ENCODE results near the gene SLC26A11. TPM values are rescaled to one million over a fixed set of nuclear protein-coding genes. Genes with fewer than 3 reads are reported as not detected.

The SLC26A11 gene
- total RNA-seq (1 to 10 TPM; 5.3 to 7.8 (median 6.8) TPM), polyA plus RNA-seq (4.4 TPM)
- long read RNA-seq, donor 1, partial matches to known transcripts: 8 of 18 reads
- long read RNA-seq, donor 1, other reads (novel, unspliced or antisense): 4 of 18 reads
- long read RNA-seq, donor 2, transcript SLC26A11-201 (18 exons, 2,885 nt): major isoform, 5 of 8 reads
- long read RNA-seq, donor 2, partial matches to known transcripts: 1 of 8 reads
- long read RNA-seq, donor 2, other reads (novel, unspliced or antisense): 1 of 8 reads
- long read RNA-seq, donor 3, transcript SLC26A11-201 (18 exons, 2,885 nt): major isoform, 9 of 39 reads
- long read RNA-seq, donor 3, partial matches to known transcripts: 18 of 39 reads
- long read RNA-seq, donor 3, other reads (novel, unspliced or antisense): 10 of 39 reads
- long read RNA-seq, donor 4, partial matches to known transcripts: 5 of 12 reads
- long read RNA-seq, donor 4, other reads (novel, unspliced or antisense): 3 of 12 reads

DNA sequence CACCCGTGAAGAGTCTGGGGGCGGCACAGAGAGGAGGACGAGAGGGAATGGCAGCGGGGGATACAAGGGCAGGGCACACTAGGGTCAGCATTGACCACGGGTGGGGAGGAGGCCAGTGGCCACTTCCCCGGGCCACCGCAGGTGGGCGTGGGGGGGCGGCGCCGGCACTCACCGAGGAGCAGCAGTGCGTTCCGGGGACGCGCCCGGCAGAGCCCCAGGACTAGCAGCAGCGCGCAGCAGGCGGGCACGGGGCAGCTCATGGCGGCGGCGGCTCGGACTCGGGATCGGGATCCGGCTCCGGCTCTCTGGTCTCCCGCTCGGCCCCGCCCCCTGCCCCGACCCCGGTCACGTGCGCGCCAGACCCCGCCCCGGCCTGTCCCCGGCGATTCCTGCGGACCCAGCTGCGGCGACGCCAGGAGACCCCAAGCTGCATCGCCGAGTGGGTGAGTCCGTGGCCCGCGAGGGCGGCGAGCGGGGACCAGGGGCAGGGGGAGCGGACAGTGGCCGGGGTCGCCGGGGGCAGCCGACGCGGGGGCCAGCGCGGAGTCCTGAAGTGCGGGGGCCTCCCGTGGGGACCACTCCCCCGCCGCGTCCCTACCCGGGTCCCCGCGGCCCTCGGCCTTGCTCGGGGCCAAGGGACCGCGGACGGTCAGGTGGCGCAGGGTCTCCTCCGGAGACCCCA lies at the start of gene SLC26A11, which contains the start of gene SGSH:
TSS of gene SLC26A11 (plus strand) at position 374 of the 682 bp plus-strand sequence. CDS start 1,134 bp downstream, outside the sequence.
TSS of gene SGSH (minus strand) at position 280 of the 682 bp plus-strand sequence. CDS start at position 260, 20 bp downstream.
- intact Hi-C loops (cut with DNase I): no loop called here
- Histone ChIP-seq H3K27me3 (ENCODE audit: control insufficient read depth, insufficient read depth) (no peaks in the 10 kb centered on the region), H3K9me3 (ENCODE audit: control insufficient read depth, low read length) (no peaks in the 10 kb centered on the region), H3K27ac (ENCODE audit: low read length) (peak within 1 kb of the TSS; percentile 10), H3K4me3 (ENCODE audit: low read length) (peak within 1 kb of the TSS; percentile 58), H3K4me1 (ENCODE audit: control insufficient read depth, insufficient read depth, low read length) (no peaks in the 10 kb centered on the region)
- ATAC-seq: peak; percentile 91 to 92
- DNase-seq: peak; percentile 88 to 94 (median 94)
- WGBS: under 1% methylated on average over 77 of the region's 77 CpGs

GRCh38 chr17:80171681-80172080 lies 48.5 kb upstream of the SLC26A11 start:
- Histone ChIP-seq H3K4me3 (ENCODE audit: low read length) (no peak overlapping the region), H3K9me3 (ENCODE audit: control insufficient read depth, low read length) (no peaks in the 10 kb centered on the region), H3K27ac (ENCODE audit: low read length) (no peak overlapping the region), H3K27me3 (ENCODE audit: control insufficient read depth, insufficient read depth) (no peaks in the 10 kb centered on the region), H3K4me1 (ENCODE audit: control insufficient read depth, insufficient read depth, low read length) (peaks cover 4% of the 10 kb centered on the region)
- ATAC-seq (no peak), DNase-seq (no peak)
- intact Hi-C loops (cut with DNase I): no loop called here
- 89% methylated on average over 7 of the region's 7 CpGs for WGBS

- DNase-seq (no peak), ATAC-seq (no peak)
- 84% methylated on average over 12 of the region's 12 CpGs for WGBS
- intact Hi-C loops (cut with DNase I): no loop called here
- no peaks in the 10 kb centered on the region for H3K27me3 ChIP-seq (ENCODE audit: control insufficient read depth, insufficient read depth)
- no peaks in the 10 kb centered on the region for H3K9me3 ChIP-seq (ENCODE audit: control insufficient read depth, low read length)
- H3K4me1 ChIP-seq (ENCODE audit: control insufficient read depth, insufficient read depth, low read length): peaks cover 4% of the 10 kb centered on the region
- H3K27ac ChIP-seq (ENCODE audit: low read length): no peak overlapping the region
- no peak overlapping the region for H3K4me3 ChIP-seq (ENCODE audit: low read length)
These were observed 47.1 kb upstream of the SLC26A11 start for GRCh38 chr17:80173126-80173525.

DNA sequence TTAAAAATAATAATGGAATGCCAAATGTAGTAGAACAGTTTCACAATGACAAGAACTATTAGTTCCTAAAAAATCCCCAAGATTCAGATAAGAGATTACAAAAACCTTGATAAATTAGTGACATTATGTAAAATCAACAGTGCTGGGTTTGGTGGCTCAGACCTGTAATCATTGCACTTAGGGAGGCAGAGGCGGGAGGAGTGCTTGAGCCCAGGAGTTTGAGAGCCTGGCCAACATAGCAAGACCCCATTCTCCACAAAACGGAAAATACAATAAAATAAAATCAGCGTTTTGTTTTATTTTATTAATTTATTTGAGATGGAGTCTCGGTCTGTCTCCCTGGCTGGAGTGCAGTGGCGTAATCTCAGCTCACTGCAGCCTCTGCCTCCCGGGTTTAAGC lies 46.3 kb upstream of the SLC26A11 start:
- intact Hi-C loops (cut with DNase I): no loop called here
- no peak for ATAC-seq
- Histone ChIP-seq H3K27ac (ENCODE audit: low read length) (no peak overlapping the region), H3K4me3 (ENCODE audit: low read length) (no peak overlapping the region), H3K27me3 (ENCODE audit: control insufficient read depth, insufficient read depth) (no peaks in the 10 kb centered on the region), H3K9me3 (ENCODE audit: control insufficient read depth, low read length) (no peaks in the 10 kb centered on the region), H3K4me1 (ENCODE audit: control insufficient read depth, insufficient read depth, low read length) (peaks cover 4% of the 10 kb centered on the region)
- DNase-seq: no peak
- WGBS: 95% methylated on average over 6 of the region's 6 CpGs

DNA sequence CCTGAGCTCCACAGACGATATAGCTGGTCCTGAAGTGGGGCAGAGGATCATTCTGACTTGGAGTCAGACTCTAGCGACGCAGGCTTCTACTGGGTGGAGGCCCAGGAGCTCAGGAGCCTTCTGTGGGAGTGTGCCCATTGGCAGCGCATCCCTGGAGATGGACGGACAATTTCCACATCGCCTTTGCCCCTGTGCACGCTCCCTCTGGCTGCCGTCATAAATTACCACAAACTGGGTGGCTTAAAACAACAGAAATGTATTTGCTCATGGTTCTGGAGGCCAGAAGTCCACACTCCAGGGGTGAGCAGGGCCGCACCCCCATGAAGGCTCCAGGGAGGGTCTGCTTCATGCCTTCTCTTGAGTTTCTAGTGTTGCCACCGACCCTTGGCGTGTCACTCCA lies 43.5 kb upstream of the SLC26A11 start:
- intact Hi-C loops (cut with DNase I): no loop called here
- H3K4me3 ChIP-seq (ENCODE audit: low read length): no peak overlapping the region
- WGBS: 90% methylated on average over 11 of the region's 11 CpGs
- H3K27ac ChIP-seq (ENCODE audit: low read length): no peak overlapping the region
- H3K9me3 ChIP-seq (ENCODE audit: control insufficient read depth, low read length): no peaks in the 10 kb centered on the region
- H3K4me1 ChIP-seq (ENCODE audit: control insufficient read depth, insufficient read depth, low read length): peaks cover 4% of the 10 kb centered on the region
- ATAC-seq: no peak
- no peaks in the 10 kb centered on the region for H3K27me3 ChIP-seq (ENCODE audit: control insufficient read depth, insufficient read depth)
- no peak for DNase-seq

GRCh38 chr17:80177986-80178595 lies 42.1 kb upstream of the SLC26A11 start:
- 82% methylated on average over 21 of the region's 21 CpGs for WGBS
- intact Hi-C loops (cut with DNase I): no loop called here
- Histone ChIP-seq H3K9me3 (ENCODE audit: control insufficient read depth, low read length) (no peaks in the 10 kb centered on the region), H3K27ac (ENCODE audit: low read length) (no peak overlapping the region), H3K4me3 (ENCODE audit: low read length) (no peak overlapping the region), H3K4me1 (ENCODE audit: control insufficient read depth, insufficient read depth, low read length) (peaks cover 4% of the 10 kb centered on the region), H3K27me3 (ENCODE audit: control insufficient read depth, insufficient read depth) (no peaks in the 10 kb centered on the region)
- ATAC-seq (no peak), DNase-seq (no peak)

GRCh38 chr17:80180192-80180591 lies 40.0 kb upstream of the SLC26A11 start:
- Histone ChIP-seq H3K27ac (ENCODE audit: low read length) (no peak overlapping the region), H3K4me3 (ENCODE audit: low read length) (no peak overlapping the region), H3K4me1 (ENCODE audit: control insufficient read depth, insufficient read depth, low read length) (peaks cover 4% of the 10 kb centered on the region), H3K27me3 (ENCODE audit: control insufficient read depth, insufficient read depth) (no peaks in the 10 kb centered on the region), H3K9me3 (ENCODE audit: control insufficient read depth, low read length) (no peaks in the 10 kb centered on the region)
- intact Hi-C loops (cut with DNase I): no loop called here
- WGBS: 83% methylated on average over 14 of the region's 14 CpGs
- DNase-seq (no peak), ATAC-seq (no peak)

DNA sequence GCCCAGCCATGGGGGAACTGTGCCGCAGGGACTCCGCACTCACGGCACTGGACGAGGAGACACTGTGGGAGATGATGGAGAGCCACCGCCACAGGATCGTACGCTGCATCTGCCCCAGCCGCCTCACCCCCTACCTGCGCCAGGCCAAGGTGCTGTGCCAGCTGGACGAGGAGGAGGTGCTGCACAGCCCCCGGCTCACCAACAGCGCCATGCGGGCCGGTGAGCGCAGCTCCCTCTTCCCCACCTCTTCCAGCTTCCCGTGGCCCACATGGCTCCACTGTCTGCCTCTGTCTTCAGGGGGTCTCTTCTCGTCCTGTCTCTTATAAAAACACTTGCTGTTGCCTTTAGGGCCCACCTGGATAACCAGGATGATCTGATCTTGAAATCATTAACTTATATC lies 38.8 kb upstream of the SLC26A11 start:
- no peak for ATAC-seq
- Histone ChIP-seq H3K9me3 (ENCODE audit: control insufficient read depth, low read length) (no peaks in the 10 kb centered on the region), H3K27me3 (ENCODE audit: control insufficient read depth, insufficient read depth) (no peaks in the 10 kb centered on the region), H3K4me3 (ENCODE audit: low read length) (no peak overlapping the region), H3K27ac (ENCODE audit: low read length) (no peak overlapping the region), H3K4me1 (ENCODE audit: control insufficient read depth, insufficient read depth, low read length) (no peaks in the 10 kb centered on the region)
- intact Hi-C loops (cut with DNase I): no loop called here
- DNase-seq: peak in 1 of 3 donors; percentile 8
- WGBS: 89% methylated on average over 17 of the region's 17 CpGs

DNA sequence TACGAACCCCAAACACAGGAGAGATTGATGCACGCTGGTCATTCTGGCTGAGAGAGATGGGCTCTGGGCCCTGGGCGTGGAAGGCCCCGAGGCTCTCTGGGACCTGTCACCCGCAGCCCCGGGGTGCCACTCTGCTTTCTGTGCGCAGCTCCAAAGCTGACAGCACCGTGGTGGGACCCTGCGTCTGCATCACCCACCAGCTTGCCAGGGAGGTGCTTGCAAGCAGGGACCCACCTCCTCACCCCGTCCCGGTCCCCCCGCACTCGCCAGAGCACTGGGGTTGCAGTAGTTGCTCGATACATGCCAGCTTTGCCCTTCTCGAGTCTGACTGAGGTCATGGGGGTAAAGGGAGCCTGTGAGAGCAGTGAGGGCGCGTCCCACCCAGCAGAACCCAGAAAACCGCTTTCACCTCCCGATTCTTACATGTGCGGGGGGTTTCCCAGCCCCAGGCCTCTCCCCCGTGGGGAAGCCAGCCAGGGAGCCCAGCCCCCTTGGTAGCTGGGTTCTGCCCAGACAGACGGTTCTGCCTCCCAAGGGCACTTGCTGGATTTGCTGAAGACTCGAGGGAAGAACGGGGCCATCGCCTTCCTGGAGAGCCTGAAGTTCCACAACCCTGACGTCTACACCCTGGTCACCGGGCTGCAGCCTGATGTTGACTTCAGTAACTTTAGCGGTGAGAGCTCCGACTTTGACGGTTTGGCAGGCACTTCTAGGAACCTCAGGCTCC lies 37.9 kb upstream of the SLC26A11 start:
- H3K4me1 ChIP-seq (ENCODE audit: control insufficient read depth, insufficient read depth, low read length): no peaks in the 10 kb centered on the region
- H3K4me3 ChIP-seq (ENCODE audit: low read length): no peak overlapping the region
- WGBS: 86% methylated on average over 30 of the region's 30 CpGs
- ATAC-seq: no peak
- no peak for DNase-seq
- H3K9me3 ChIP-seq (ENCODE audit: control insufficient read depth, low read length): no peaks in the 10 kb centered on the region
- no peak overlapping the region for H3K27ac ChIP-seq (ENCODE audit: low read length)
- no peaks in the 10 kb centered on the region for H3K27me3 ChIP-seq (ENCODE audit: control insufficient read depth, insufficient read depth)
- intact Hi-C loops (cut with DNase I): no loop called here

GRCh38 chr17:80182845-80183223 lies 37.4 kb upstream of the SLC26A11 start:
- Histone ChIP-seq H3K27ac (ENCODE audit: low read length) (no peak overlapping the region), H3K4me1 (ENCODE audit: control insufficient read depth, insufficient read depth, low read length) (no peaks in the 10 kb centered on the region), H3K4me3 (ENCODE audit: low read length) (no peak overlapping the region), H3K27me3 (ENCODE audit: control insufficient read depth, insufficient read depth) (no peaks in the 10 kb centered on the region), H3K9me3 (ENCODE audit: control insufficient read depth, low read length) (no peaks in the 10 kb centered on the region)
- DNase-seq: no peak
- intact Hi-C loops (cut with DNase I): no loop called here
- 91% methylated on average over 12 of the region's 12 CpGs for WGBS
- no peak for ATAC-seq
